ENCODE data around the gene SRSF4.

SRSF4 gene

DNA sequence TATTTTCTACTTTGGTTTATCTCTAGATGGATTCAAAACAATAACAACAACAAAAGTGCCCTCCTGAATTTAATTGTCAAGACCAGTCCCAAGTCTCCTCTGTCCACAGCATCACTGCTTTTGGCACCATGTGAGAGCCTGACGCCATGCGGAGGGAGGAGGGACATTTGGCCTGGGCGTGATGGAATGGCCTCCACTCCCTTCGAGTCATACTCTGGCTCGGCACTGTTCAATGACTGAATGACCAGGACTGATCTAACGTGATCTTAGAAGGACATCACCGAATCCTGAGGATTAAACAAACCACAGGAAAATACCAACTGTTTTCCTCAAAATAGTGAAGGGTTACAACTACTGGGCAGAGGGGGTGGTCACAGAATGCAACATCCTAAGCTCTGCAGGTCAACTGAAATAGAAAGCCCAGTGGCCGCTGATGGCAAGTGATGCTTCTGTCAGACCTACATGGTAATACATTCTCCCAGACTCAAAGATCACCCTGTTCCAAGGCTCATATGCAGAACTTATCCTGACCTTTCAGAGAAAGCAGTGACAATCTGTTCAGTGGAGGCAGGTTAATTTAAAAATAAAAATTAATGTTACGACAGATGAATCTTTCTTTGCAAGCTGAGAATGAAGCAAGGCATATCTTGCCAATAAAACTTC is 19.1 kb downstream of the SRSF4 start:
- TF ChIP-seq, protein P1, sequence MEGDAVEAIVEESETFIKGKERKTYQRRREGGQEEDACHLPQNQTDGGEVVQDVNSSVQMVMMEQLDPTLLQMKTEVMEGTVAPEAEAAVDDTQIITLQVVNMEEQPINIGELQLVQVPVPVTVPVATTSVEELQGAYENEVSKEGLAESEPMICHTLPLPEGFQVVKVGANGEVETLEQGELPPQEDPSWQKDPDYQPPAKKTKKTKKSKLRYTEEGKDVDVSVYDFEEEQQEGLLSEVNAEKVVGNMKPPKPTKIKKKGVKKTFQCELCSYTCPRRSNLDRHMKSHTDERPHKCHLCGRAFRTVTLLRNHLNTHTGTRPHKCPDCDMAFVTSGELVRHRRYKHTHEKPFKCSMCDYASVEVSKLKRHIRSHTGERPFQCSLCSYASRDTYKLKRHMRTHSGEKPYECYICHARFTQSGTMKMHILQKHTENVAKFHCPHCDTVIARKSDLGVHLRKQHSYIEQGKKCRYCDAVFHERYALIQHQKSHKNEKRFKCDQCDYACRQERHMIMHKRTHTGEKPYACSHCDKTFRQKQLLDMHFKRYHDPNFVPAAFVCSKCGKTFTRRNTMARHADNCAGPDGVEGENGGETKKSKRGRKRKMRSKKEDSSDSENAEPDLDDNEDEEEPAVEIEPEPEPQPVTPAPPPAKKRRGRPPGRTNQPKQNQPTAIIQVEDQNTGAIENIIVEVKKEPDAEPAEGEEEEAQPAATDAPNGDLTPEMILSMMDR (IDR thresholded peaks at IDR 0.05; ENCODE audit: low read depth, low read length, missing control alignments), result no peak
- in situ Hi-C loops (cut with HindIII; ENCODE audit: low pct_ligation_motif_present, low sequenced_read_pairs), result no loop called here
- peaks cover 33% of the 10 kb centered on the region for H3K36me3 ChIP-seq (replicated peaks)
- H3K27me3 ChIP-seq (replicated peaks), result no peaks in the 10 kb centered on the region
- DNase-seq, result no peak
- H3K4me3 ChIP-seq (ENCODE audit: low read depth, low read length), result no peak overlapping the region
- H3K27ac ChIP-seq, result no peak overlapping the region

DNA sequence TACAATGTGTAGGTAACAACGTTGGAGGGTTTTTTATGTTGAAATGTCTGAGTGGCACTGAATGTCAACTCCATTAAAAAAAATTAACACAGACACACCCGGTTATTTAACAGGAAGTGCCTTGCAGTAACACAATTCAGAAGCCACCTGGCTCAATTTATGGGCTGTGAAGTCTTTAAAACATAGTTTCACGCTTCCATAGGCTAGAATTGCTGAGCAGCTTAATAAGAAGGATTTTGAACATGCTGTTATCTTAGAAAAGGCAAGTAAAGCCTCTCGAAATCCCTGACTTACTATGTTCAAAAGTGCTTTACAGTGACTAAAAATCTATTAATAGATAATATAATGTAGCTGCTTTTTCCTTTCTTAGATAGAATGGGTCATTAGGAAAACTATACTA is 19.7 kb downstream of the SRSF4 start:
- Histone ChIP-seq H3K4me3 (ENCODE audit: low read depth, low read length) (no peak overlapping the region), H3K27me3 (replicated peaks) (no peaks in the 10 kb centered on the region), H3K27ac (no peak overlapping the region), H3K36me3 (replicated peaks) (peaks cover 37% of the 10 kb centered on the region)
- in situ Hi-C loops (cut with HindIII; ENCODE audit: low pct_ligation_motif_present, low sequenced_read_pairs), result no loop called here
- TF ChIP-seq, protein P1 (IDR thresholded peaks at IDR 0.05; ENCODE audit: low read depth, low read length, missing control alignments), result no peak
- DNase-seq, result no peak

DNA sequence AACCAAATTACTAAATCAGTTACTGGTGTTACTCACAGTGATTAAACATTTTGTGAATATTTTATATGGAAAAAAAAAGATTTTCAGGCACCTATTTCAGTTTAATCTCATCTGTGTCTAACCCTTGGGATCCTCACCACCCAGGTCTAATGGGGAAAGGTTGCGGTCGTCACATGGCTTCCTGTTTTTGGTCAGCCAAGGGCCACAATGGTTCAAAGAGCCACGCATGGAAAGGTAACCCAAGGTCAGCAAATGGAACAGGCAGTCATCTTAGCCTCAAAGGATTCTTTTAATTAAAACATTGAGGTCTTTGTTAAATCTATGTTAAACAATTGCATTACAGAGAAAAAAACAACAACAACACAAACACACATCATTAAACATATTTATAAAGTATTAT is 21.9 kb downstream of the SRSF4 start:
- TF ChIP-seq, protein P1 (IDR thresholded peaks at IDR 0.05; ENCODE audit: low read depth, low read length, missing control alignments), result no peak
- Histone ChIP-seq H3K4me3 (ENCODE audit: low read depth, low read length) (no peak overlapping the region), H3K27ac (no peak overlapping the region), H3K27me3 (replicated peaks) (no peaks in the 10 kb centered on the region), H3K36me3 (replicated peaks) (peaks cover 36% of the 10 kb centered on the region)
- DNase-seq, result no peak
- in situ Hi-C loops (cut with HindIII; ENCODE audit: low pct_ligation_motif_present, low sequenced_read_pairs), result no loop called here

GRCh38 chr1:29157269-29157601 is 24.5 kb downstream of the SRSF4 start:
- Histone ChIP-seq H3K27ac (peak overlapping the region; percentile 44), H3K36me3 (replicated peaks) (peaks cover 52% of the 10 kb centered on the region), H3K4me3 (ENCODE audit: low read depth, low read length) (no peak overlapping the region), H3K27me3 (replicated peaks) (no peaks in the 10 kb centered on the region)
- no peak for DNase-seq
- TF ChIP-seq, protein P1 (IDR thresholded peaks at IDR 0.05; ENCODE audit: low read depth, low read length, missing control alignments), result no peak
- in situ Hi-C loops (cut with HindIII; ENCODE audit: low pct_ligation_motif_present, low sequenced_read_pairs), result no loop called here

DNA sequence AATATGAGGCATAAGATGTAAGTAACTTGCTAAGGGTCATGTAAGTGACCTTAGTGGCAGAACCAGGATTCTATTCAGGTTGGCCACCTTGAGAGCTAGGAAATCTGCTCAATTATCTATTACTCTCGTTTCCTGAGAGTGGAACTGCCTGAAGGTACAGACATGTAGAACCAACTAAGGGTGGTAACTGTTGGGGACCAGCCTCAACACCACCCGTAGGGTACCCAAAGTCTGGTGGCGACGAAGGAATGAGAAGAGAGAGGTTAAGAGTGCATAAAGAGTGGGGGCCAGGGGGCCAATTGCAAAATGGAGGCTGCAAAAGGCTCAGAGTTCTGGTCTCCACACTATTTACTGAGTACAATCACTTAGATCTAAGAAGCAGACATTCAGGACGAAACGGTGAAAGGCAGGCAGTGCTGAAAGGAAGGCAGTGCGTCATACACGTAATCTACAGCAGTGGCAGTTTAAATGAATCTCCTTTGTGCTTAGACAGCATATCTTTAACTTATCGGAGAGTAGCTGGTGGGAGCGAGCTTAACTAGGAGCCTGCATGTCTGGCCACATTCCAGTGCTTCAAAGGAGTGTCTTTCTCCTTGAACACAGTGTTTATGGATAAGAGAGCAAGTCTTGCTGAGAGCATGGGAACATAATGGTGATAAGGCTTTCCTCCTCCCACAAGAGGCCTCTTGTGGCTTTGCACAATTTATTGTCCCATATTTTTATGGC is 25.0 kb downstream of the SRSF4 start:
- peak overlapping the region; percentile 44 for H3K27ac ChIP-seq
- H3K36me3 ChIP-seq (replicated peaks), result peaks cover 57% of the 10 kb centered on the region
- in situ Hi-C loops (cut with HindIII; ENCODE audit: low pct_ligation_motif_present, low sequenced_read_pairs), result no loop called here
- H3K27me3 ChIP-seq (replicated peaks), result no peaks in the 10 kb centered on the region
- TF ChIP-seq, protein P1 (IDR thresholded peaks at IDR 0.05; ENCODE audit: low read depth, low read length, missing control alignments), result no peak
- DNase-seq, result peak; percentile 79
- H3K4me3 ChIP-seq (ENCODE audit: low read depth, low read length), result no peak overlapping the region
